HG03039 (cell line): Measurements from ENCODE around the gene LRRC57.

Experiments
- ATAC-seq: cut with Tn5 transposase; IDR thresholded peaks from one replicate; pipeline ENCODE4 v1.9.1; 2021; ENCODE audit warnings: mild to moderate bottlenecking, moderate library complexity; ENCODE audit not compliant: unreplicated experiment

The LRRC57 gene

GRCh38 chr15:42493679-42494078 is 54.9 kb downstream of the LRRC57 start:
- no peak for ATAC-seq

GRCh38 chr15:42491539-42492225 is 56.9 kb downstream of the LRRC57 start:
- ATAC-seq: no peak

GRCh38 chr15:42490671-42491538 is 57.7 kb downstream of the LRRC57 start, which contains the start of gene ZNF106:
TSS of gene ZNF106 (minus strand) at chr15:42491141. CDS start at chr15:42472289, 18,852 bp downstream.
- ATAC-seq: peak; percentile 40

- ATAC-seq: peak; percentile 10
These were observed 58.3 kb downstream of the LRRC57 start for GRCh38 chr15:42490291-42490670.
